Stimulated activated CD4-positive, alpha-beta T cell treated with anti-CD3 and anti-CD28 coated beads, Interleukin-15, amount 100 ng/mL, for 48 hours (primary cell): ENCODE results near the gene GPR17.
A peak's percentile ranks its signal among the peaks of the same experiment; 100 is the strongest.

Experiments used
- DNase-seq, 2 donors: peaks; one replicate each; pipeline ENCODE4 v3.0.0-alpha.2; 2020; ENCODE audit warnings: low read depth in 2 of 2

The GPR17 gene

DNA sequence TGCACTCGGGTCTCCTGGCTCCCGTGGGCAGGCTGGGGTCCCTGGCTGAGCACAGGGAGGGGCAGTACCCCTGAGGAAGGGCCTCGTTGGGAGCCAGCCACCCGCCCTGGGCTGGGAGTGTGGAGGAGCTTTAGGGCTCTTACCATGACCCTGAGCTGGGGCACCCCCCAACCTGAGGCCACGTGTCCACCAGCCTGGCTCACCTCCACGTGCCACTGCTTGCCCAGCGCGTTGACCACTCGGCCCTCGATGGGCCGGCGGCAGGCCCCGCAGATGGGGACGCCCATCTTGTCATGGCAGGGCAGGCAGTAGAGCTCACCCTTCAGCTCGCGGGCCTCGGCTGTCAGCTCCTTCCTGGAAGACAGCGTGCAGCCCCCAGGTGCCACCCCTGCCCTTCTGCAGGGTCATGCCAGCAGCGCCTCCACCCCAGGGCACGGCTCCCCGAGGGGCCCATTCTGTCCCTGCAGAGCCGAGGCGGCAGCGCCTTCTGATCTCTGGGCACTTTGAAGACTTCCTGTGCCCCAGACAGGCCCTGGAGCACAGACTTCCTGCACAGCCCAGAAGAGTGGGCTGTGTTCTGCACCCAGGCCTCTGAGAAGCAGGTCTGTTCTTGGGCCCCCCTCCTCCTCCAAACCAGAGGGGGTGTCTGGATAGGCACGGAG is 4.0 kb upstream of the GPR17 start:
- peak in 1 of 2 donors; percentile 22 for DNase-seq

DNA sequence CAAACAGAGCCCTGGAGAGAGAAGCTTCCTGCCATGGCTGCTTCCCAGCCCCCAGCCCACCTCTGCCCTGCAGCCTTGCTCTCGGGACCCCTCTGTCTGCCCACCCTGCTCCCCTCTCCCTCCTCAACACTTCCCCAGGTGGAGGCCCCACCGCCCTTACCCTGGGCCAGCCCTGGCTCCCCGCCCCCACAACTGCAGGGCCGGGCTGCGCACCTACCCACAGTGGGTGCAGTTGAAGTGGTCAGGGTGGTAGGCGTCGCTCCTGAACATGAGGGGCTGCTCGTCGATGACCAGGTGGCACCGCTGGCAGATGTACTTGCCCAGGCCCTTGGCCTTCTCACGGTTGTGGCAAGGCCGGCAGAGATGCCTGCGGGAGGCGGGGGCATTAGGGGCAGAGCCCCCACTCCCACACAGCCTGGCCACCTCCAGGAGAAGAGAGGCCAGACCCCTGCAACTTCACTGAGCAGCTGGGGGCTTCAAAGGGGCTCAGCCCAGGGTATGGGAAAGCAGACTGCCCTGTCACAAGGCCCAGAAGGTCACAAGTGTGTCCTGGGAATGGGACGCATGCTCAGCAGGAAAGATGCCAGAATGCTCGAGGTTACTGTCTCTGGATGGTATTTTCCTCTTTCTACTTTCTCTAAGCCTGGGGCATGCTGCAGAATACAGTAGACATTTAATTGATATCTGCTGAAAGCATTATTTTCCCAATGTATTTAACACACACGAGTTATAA is 3.1 kb upstream of the GPR17 start:
- DNase-seq: no peak

DNA sequence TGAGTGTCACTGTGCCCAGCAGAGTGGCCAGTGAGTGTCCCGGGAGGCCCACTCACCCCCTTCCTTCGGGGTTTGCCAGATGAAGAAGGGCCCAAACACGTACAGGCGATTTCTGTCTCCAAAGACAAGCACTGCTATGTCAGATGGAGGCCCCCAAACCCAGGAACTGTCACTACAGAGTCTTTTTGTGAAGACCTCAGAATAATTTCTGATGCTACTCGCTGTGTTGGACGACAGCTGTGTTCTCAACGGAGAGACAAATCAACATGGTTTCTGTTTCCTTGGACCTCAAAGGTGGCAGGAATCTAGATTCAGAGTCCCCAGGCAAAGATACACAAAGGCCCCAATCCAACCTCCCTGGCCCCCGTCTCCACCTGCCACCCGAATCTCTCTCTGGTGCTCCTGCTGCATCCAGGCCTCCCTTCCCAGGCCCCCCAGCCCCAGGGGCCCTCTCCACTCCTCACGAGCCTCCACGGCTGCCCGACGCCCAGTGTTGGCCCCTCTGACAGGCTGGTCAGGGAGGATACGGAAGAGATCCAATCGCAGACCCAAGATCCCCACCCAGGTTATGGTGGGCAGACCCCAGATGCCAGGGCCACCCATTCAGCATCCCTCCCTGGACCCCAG is 2.4 kb upstream of the GPR17 start:
- DNase-seq: no peak

DNA sequence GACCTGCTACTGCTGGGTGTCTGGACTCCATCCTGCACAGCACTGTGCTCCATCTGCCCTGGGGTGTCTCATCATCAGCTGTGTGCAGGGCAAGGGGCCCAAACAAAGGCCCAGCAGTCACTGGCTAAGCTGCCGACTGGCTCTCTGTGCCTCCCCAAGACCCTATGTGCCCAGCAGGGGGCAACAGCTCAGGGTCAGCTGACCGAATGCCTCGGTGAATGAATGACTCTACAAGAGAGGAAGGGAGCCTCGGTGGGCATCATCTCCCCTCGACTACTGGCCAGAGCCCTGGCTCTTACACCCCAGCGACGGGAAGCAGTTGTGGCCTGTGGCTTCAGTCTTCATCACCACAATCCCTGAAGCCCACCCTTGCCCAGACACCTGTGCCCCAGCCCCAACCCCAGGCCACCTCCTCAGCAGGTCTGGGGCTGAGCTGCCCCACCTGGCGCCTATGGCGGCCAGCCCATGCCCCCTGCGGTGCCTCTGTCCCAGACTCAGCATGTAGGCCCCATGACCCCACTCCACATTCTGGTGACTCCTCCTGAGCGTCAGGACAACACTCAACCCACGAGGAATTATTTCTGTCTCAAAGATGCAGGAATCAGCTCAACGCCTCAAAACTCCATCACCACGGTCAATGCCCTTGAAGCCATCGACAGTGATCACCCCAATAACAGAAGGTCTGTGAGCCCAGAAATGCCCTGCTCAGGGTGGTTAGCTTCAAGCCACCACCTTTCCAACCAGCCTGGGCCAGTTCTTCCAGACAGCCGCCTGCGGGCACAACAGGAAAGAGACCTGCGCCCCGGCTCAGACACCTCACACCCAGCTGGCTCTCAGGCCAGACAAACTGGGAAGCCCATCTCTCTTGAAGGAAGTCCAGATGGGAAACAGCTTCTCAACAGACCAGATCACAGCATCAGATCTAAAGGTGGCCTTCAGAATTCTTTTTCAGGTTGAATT is 1.6 kb upstream of the GPR17 start:
- no peak for DNase-seq

DNA sequence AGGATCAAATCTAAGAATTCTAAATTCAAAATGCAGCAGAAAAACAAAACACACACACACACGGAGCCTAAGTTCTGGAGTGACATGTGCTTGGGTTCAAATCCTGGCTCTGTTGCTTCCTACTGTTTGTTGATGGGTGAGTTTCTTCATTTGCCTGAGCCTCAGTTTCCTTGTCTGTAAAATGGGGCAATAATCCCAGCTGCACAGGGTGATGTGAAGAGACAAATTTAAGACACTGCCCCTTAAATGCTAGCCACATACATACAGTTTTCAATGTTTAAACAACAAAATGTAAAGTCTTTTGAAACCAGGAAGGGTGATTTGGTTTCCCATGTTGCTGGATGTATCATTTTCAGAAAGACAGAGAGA is 943 bp upstream of the GPR17 start:
- DNase-seq: no peak

DNA sequence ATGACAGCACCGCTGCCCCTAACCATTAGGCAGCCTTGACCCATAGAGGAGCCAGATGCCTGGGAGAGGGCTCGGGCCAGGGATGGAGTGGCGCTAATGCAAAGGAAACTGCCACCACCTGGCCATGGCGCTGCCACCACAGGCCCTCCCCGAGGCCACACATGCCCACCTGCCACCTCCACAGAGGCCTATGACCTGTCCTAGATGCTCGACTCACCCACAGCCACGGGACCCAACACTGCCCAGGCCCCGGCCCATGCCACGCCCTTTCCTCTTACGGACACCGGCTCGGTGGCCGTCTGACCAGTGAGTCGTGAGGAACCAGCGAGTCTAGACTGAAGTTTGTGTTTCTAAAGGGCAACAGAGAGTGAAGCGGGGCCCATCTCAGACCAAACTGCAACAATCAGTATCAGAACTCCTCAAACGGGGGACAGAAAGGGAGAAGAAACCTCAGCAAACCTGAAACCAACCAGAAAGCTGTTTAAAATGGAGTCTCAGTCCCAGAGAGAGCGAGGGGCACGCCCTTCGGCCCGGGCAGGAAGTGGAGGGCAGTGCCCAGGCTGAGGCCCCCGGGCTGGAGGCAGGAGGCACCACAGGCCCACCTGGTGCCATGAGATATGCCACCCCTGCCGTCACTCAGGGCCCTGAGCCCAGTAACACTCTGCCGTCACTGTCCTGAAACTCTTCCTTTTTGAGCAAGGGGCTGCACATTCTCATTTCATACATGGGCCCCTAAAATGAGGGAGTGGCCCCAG is 711 bp downstream of the GPR17 start:
- DNase-seq: no peak

DNA sequence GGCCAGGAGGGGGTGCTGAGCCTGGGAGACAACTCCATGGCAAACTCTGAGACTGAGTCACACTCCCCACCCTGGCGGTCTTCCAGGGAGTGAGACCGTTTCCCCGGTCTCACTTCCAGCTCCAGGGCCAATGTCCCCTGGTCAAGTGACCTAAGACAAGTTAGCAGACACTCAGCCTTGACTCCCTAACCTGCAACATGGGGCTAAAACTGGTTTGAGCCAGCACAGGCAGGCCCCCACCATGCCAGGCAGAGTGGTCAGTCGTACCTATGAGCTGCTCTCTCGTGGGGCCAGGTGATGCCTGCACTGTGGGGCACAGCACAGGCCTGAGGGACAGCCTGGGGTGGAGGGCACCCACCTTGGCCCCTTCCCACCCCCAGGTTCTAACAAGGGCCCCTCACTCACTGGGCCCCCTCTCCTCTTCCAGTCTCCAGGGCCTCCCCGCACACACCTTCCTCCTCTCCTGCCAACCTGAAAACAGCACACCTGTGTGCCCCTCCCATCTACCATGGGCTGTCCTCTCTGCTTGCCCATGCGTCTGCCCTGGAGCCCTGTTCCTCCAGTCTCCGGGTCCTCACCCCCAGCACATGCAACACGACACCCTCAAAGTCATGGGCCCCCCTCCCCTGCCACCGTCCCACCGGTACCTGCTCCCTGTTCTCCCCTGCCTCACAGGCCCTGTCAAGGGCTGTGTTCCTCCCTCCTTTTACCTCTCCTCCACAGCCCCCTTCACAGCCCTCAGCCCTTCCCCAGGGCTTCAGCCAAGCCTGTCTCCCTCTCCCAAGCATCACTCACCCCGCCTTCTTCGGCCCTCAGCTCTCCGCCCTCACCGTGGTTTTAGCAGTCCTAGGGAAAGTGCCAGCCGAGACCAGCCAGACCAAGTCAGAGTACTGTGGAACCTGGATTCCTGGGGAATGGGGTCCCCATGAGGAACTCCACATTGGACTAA is 1.6 kb downstream of the GPR17 start:
- DNase-seq: no peak

DNA sequence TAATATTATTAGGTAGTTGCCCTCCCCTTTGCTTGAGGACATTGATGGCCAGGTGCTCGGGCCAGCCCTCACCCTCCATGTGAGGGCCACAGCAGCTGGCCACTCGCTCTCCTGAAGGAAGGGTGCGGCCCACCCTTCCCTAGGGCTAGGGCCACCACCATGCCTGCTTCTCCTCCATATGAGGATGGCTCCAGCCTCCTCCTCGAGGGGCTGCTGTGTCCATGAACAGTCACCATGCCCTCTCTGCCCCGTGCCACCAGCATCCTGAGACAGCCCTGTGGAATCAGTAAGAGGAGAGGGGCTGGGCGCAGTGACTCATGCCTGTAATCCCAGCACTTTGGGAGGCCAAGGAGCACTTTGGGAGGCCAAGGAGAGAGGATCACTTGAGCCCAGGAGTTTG is 2.4 kb downstream of the GPR17 start:
- DNase-seq: no peak

DNA sequence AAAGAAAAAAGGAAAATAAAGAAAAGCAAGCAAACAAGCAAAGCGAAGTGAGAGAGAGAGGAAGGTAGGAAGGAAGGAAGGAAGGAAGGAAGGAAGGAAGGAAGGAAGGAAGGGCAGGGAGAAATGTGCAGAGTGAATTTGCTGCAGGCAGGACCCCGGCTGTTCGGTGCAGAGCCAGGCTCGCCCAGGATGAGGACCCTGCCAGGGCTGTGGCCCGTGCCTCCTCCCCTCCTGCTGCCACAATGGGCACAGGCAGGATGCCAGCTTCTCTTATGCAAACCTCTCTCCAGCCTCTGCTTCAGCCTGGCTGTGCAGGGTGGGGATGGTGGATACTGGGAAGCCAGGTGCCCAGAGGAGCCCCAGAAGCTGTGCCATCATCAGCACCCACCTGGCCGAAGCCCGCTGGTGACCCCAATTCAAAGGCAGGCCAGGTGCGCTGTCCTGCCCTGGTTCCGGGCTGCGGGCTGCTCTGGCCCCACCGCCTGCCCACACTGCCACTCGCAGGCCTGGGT is 3.2 kb downstream of the GPR17 start:
- DNase-seq: no peak

DNA sequence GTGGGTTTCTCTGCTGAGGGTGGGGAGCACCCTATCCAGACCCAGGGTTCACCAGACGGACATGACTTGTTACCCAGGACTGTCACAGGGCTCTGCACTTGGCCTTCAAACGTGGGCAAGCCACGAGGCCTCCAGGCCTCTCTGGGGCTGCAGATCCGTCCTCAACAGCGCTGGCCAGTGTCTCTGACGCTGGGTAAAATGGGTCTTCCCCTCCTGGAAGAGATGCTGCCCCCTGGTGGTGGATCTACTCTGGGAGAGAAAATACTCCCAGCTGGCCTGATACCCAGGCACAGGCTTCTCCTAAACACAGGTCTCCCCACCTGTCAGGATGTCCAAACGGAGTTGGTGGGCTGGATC is 3.7 kb downstream of the GPR17 start:
- DNase-seq: peak; percentile 59 to 87

DNA sequence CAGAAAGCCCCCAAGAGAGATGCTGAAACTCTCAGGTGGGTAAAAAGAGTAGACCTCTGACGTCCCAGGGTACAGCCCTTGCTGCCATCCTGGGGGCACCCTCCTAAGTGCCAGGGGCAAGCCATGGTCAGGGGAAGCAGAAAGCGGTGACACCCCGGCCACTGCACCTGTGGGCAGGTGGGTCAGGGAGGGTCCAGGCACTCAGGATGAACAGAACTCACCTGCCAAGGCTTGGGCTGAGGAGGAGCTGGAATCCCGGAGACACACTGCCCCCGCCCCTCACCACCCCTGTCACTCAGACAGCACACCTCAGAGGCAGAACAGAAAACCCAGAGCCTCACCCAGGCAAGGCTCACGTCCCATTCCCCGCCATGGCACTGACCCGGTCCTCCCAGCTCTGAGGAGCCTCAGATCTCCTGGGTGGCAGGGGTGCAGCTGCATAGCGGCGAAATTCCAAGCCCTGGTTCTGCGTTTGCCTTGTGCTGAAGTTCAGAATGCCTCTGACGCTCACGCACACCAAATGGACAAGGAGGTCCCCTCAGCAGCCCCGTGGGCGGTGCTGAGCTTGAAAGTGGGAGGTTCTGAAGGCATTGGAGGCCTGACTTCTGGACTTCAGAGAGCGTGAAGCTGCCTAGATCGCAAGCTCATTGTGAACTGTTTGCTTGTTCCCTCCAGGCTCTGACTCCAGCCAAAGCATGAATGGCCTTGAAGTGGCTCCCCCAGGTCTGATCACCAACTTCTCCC is 4.3 kb downstream of the GPR17 start:
- no peak for DNase-seq

DNA sequence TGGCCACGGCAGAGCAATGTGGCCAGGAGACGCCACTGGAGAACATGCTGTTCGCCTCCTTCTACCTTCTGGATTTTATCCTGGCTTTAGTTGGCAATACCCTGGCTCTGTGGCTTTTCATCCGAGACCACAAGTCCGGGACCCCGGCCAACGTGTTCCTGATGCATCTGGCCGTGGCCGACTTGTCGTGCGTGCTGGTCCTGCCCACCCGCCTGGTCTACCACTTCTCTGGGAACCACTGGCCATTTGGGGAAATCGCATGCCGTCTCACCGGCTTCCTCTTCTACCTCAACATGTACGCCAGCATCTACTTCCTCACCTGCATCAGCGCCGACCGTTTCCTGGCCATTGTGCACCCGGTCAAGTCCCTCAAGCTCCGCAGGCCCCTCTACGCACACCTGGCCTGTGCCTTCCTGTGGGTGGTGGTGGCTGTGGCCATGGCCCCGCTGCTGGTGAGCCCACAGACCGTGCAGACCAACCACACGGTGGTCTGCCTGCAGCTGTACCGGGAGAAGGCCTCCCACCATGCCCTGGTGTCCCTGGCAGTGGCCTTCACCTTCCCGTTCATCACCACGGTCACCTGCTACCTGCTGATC is 4.9 kb downstream of the GPR17 start:
- DNase-seq: no peak

DNA sequence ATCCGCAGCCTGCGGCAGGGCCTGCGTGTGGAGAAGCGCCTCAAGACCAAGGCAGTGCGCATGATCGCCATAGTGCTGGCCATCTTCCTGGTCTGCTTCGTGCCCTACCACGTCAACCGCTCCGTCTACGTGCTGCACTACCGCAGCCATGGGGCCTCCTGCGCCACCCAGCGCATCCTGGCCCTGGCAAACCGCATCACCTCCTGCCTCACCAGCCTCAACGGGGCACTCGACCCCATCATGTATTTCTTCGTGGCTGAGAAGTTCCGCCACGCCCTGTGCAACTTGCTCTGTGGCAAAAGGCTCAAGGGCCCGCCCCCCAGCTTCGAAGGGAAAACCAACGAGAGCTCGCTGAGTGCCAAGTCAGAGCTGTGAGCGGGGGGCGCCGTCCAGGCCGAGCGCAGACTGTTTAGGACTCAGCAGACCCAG is 5.4 kb downstream of the GPR17 start:
- DNase-seq: no peak

DNA sequence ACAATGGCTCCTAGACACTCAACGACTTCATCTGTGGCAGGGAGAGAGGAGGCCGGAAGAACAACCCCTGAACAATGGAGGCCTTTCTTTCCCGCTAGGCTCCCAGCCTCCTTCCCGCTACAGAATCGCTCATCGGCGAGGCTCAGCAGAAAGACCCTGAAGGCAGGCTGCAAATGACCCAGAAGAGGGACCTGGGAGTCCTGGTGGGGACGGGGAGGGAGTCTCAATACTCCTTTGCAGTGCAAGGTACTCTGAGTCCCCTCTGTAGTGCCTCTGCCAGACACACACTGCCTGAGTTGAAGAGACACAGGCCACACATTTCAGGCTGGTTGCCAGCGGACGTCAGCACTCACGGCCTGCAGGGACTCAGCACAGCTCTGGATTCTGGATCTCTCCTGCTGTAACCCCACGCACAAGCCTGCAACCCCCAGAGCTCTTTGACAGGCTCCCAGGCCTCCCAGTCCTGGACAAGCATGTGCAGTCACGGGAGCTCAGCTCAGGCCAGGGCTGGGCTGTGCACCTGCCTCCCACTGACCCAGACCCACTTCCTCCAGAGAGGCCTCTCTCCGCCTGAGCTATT is 6.1 kb downstream of the GPR17 start:
- no peak for DNase-seq

DNA sequence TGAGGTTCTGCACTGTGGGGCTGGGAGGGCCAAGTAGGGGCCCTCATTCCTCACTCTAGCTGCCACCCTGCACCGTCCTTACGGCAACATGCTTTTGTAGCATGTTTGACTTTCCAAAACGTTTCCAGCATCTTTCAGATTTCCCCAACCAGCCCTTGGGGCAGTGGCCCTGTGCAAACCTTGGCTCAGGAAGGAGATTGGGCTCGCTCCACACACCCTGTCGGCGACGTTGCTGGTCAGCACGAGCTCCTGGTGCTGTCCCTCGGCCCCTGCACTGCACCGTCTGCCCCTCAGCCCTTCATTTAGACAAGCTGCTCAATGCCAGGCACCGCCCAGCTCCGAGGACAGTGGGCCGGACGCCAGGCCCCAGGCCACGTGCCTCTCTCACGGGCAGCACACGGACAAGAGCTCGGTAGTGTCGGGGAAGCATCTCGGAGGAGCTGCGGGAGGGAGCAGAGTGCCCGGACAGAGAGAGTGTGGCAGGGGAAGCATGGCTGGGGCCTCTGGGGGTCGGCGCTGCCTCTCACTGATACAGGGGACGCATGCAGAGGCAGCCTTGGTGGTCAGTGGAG is 6.9 kb downstream of the GPR17 start:
- no peak for DNase-seq

DNA sequence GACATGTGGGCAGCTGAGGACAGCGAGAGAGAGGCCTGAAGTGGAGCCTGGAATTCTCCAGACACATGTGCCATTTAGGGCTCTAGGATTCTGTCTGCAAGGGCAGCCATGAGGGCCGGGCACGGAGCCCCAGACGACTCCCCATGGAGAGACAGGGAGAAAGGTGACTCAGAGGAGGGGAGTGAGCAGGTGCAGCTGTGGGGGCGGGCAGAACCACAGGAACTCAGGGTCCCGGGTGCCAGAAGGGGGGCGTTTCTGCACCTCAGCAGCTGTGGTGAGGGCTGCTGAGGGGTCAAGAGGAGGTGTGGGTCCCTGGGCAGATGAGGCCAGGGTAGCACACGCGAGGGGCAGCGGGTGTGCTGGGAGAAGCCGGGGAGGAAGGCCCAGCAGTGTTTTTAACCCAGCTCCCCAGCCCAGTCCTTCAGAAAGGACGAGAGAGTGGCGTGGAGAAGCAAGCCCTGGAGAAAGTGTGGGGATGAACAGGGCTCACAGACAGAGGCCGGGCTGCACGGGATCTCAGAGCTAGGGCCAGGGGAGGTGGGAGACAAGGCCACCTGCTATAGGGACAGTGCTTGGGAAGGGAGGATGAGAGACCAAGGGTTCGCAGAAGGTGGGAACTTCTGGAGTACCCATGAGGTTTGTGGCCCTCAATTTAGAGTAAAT is 7.6 kb downstream of the GPR17 start:
- DNase-seq: no peak

DNA sequence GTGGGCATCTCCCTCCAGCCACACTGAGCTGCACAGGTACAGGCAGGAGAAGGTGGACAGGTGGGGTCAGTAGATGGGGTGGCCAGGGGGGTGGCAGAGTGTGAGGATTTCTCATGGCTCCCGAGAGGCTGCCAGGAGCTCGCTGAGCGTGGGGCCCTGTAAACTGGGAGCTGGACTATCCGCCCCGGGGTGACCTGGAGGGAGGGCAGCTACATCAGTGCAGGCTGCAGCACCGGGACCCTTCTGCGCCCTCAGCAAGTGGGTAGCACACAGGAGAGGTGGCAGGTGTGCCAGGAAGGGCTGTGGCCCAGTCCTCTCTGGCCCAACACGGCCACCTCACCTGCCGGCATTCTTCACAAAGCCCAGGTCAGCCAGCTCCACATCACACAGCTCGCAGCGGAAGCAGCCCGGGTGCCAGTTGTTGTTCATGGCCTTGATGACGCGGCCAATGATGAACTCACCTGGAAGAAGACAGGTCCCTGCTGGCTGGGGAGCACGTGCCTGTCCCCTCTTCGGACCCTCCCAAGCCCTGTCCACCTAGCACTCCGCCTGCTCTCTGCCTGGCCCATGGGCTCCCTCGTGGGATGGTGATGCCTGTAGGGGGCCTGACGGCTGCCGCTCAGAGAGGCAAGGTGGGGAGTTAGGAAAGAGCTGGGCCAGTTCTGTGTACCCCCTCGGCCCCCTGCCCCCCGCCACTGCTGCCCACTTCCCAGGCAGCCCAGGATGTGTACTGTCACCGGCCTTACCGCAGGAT is 8.3 kb downstream of the GPR17 start:
- no peak for DNase-seq
